HG02870 (cell line): Measurements from ENCODE around the gene ITGA1.
"Not testable (repeated sequence)": the region's sequence is repeated elsewhere in the genome, so short reads cannot be mapped to it uniquely, and the experiment has no call there.

ENCODE experiments used
- ATAC-seq: cut with Tn5 transposase; IDR thresholded peaks from one replicate; pipeline ENCODE4 v1.9.1; 2021; ENCODE audit warnings: mild to moderate bottlenecking, moderate library complexity; ENCODE audit not compliant: unreplicated experiment

The ITGA1 gene

GRCh38 chr5:52863715-52864290 lies 76.1 kb downstream of the ITGA1 start:
- ATAC-seq = no peak

DNA sequence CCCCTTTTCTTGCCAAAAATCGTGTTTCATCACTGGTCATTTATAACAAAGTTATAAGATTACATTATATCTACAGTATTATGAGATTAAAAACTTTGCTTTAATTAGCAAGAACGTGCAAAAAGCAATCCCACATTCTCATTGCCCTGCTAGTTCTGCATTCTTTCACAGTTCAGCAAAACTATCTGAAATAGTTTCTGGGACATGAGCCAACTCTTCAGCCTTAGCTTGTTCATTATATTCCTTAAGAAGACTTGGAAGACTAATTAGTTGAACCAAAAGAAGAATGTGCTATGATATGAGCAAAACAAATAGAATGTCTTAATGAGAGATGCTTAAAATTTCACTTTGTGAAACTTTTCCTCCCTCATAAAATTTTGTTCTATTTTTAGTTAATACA lies 76.7 kb downstream of the ITGA1 start:
- ATAC-seq = no peak

DNA sequence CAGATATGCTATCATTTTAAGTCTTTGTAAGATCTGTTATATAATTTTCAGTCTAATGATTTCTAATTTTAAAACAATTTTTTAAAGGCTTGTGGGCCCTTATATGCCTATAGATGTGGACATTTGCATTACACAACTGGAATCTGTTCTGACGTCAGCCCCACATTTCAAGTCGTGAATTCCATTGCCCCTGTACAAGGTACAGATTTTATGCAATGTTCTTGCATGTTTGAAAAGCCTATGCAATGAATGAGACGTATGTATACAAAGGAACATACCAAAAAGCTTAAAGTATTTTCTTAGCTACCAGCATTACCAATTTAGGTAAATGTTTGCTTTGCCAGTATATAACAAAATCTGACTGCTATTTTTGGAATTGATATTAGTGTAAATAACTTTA lies 77.2 kb downstream of the ITGA1 start:
- no peak for ATAC-seq

GRCh38 chr5:52865991-52866390 lies 78.3 kb downstream of the ITGA1 start:
- ATAC-seq = not testable (repeated sequence)

- no peak for ATAC-seq
Observed at GRCh38 chr5:52867809-52868208, 80.1 kb downstream of the ITGA1 start.

DNA sequence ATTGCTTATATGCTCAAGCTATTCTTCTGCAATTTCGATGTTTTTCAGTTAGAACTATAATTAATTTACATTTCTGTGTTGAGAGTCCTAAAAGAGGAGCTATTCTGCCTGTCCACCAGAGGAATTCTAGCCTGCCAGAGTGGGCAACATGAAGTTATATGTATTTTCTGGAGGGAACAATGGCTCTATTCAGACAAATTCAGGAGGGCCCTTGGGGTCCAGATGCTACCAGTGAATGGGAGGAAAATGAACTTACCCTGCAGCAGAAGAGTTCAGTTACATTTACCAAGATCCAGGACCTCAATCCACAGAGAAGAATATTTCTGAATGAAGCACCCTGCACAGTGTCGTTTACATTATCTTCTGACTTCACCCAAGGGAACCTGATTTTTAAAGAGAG lies 80.7 kb downstream of the ITGA1 start:
- ATAC-seq = no peak

DNA sequence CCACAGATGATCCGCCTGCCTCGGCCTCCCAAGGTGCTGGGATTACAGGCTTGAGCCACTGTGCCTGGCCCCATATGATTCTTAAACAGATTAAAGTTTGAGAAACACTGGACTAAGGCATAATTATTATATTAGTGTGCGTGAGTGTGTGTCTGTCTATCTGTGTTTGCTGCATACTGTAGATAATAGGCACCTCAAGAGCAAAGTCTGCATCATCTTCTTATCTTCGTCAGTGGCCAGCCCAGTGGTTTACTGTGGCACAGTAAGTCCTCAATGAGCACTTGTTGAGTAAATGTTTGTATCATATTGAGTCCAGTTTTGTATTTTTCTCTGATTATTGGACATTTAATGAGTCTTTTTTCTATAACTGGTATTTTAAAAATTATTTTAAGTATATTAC lies 81.7 kb downstream of the ITGA1 start:
- ATAC-seq = no peak

GRCh38 chr5:52870448-52870847 lies 82.7 kb downstream of the ITGA1 start:
- ATAC-seq = no peak

DNA sequence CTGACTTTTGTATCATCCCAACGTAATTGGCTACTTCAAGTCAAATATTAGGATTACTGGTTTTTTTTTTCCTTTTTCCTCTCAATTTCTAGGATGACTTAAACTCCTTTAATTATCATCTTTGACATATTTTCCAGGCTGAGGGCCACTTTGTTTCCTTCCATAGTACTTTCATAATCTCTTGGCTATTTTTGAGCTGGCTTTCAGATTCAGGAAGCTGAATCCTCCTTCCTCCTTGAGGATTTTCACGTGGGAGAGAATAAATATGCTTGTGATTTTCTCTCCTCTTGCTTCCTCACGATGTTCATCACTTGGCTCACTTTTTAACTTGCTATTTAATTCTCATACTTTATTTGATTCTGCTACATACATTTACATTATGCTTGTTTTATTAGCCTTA lies 88.1 kb downstream of the ITGA1 start:
- no peak for ATAC-seq

DNA sequence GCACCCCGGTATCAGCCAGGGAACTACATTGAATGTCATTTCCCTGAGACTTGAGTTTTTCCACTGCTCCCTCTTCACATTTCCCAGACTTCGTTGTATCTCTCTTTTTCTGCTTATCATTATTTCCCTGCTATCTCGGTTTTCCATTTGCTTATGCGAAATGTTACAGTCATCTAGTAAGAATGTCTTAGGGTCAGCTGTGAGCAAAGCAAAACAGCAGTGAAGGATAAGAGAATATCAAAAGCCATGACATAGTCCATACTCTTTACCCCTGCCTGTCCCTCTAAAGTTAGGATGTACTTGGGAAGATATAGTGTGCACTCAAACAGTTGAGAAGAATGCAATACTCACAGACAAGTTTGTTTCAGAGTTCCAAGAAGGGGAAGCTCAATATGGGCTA lies 88.7 kb downstream of the ITGA1 start:
- ATAC-seq = no peak

DNA sequence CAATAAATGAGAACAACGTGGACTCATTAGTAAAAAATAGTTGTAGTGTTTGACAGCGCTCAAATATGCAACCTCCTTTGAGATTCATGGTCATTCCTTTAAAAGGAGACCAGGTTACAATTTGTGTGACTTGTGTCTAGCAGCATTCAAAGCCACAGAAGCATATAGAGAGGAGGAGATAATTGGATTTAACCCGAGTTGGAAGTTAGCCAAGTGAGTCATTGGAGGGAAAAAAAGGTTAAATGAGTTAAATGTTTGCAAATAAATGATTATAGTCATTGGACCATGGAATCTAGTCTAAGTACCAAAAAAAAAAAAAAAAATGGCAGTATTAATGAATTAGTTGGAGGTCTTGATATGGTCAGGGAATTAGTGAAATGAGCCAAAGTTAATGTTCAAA lies 90.9 kb downstream of the ITGA1 start:
- ATAC-seq = no peak

DNA sequence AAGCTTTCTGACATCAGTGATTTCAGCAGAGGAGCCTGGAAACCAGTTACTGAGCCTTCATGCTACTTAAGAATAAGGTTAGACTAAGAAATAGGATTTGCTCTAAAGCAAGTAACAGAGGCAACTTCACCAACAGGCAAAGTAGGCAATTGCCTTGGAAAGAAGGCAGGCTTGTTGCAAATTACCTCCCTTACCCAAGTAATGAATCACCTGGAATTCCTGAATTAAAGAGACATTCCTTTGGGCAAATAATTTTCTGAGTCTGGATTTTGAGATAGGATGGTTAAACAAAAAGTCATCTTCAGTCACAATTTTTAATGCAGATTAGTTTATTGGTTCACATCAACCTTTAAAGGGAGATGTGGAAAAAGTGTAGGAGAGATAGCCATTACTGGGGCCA lies 92.8 kb downstream of the ITGA1 start:
- ATAC-seq = no peak

DNA sequence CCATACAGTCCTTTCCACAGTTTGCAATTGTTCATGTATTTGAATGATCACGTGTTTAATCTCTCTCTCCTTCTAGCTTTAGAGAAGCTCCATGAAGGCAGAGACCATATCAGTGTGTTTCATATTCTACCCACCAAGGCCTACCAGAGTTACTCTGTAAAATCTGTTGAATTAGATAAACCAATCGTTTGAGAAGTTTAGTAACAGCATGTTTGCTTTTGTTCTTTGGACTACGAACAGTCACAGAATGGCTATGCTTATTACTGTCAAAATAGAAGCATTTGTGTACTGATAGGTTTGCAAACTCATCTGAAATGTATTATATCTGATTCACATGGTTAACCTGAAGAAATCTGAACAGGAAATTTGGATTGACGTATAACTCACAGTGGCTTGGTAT lies 93.8 kb downstream of the ITGA1 start:
- ATAC-seq = no peak

DNA sequence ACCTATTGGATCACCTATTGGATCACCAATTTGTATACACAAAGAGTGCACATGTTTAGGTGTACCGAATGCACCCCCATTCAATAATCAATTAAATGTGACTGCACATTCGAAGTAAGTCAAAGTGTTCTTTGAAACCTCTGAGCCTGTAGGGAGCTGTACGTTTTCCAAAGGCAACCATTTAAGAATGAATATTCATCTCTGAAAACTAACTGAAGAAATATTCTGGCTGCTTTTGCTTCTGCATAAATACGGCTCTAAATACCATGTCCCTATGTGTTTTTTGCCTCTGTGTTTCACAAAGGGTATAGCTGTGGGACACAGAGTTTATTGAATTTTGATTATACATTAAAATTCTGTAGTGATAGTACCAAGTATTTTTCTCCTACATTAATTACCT lies 95.4 kb downstream of the ITGA1 start:
- no peak for ATAC-seq

DNA sequence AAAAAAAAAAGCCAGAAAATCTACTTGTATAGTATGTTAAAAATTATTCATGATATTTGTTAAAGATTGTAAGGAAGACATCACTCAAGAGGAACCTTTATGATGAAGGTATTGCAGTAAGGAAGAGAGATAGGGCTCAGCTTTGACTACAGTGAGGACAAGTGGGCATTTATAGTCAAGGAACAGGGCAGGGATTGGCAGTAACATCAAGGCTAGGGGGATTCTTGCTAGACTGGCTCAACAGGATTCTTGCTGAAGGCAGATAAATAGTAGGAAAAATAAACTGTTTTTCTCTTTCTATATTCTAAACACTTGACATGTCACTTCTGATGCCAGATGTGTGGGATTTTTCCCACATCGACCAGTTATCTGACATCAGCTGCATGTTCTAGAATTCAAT lies 96.7 kb downstream of the ITGA1 start:
- ATAC-seq = no peak

DNA sequence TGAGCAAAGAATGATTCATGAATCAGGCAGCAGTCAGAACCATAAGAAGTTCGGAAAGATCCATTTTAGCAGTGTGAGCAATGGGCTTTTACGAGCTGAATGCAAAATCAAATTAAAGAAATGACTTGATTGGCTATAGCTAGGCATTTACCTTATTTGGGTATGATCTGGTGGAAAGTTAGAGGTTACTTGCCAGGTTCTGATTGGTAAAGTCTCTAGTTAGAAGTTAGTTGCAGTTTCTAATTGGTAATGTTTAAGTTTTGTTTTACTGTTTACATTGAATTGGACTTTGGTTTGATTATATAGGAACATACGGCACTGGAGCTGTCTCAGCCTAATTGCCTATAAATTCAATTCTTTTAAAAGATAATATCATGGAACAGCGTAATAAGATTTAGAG lies 97.9 kb downstream of the ITGA1 start:
- ATAC-seq = no peak

DNA sequence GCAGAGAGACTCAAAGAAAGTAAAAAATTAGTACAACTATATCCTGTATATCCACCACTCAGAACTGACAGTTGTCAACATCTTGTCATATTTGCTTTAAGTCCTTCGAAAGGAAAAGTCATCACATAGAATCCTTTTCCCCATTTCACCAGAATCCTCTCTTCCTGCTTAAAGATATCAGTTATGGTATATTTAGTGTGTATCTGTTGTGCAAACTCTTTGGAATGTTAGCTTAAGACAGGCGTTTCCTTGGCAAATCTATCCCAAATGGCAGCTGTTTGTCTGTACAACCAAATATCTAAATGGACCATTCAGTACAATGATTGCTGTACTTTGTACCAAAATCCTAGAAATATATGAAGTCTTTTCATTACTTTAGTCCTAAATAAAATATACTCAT lies 98.5 kb downstream of the ITGA1 start:
- ATAC-seq = no peak

GRCh38 chr5:52887066-52887465 lies 99.3 kb downstream of the ITGA1 start:
- ATAC-seq = no peak

DNA sequence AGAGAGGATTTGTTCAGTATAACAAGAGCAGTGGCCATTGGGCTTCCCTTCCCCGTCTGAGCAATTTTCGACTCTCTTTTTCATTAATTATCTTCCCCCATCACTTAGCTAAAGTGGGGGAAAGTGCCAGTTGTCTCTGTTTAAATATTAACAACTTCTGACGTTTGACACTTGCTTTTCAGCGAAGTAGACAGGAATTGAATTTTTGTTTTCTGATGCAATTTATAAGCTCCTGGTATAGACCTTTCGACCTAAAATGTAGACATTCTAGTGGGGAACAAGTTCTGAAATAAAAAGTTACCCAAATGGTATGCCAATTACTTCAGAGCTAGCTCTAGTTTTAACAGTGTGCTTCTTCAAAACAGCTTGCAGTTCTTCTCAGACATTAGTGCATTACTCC lies 100.6 kb downstream of the ITGA1 start:
- ATAC-seq = no peak

GRCh38 chr5:52892242-52892878 lies 104.6 kb downstream of the ITGA1 start:
- ATAC-seq = no peak

DNA sequence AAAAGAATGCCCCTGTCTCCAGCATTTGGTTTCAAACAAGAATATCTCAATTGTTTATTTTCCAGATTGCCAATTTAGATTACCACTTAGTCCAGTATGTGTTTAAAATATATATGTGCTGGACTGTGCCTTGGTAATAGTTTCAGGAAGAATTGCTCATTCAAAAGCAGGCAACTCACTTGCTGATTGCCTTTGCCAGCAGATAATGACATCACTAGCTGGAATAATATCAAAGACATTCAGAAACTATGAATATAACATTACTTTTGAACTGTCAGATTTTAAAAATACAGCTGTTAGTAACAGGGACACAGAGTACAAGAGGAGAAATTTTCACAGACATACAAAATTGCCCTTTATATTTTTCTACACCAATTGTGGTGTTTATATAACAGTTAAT lies 105.4 kb downstream of the ITGA1 start:
- ATAC-seq = no peak

DNA sequence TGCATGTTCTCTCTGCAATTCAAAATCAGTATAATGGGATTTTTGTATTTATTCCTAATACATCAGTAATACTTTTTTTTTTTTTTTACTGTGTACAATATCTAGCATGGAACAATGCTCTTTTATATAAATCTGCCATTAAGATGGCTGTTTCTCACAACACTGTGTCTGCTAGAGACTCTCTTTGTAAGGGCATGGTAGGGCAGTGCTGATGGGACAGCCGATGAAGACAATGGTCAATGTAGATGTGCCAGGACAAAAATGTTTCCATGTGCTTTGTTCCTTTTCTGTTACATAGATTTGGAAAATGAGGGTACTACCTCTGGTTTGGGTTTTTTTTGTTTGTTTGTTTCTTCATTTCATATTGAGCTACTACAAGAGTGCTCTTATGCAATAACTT lies 106.1 kb downstream of the ITGA1 start:
- no peak for ATAC-seq

GRCh38 chr5:52894451-52894850 lies 106.7 kb downstream of the ITGA1 start:
- no peak for ATAC-seq
